HG03064 (cell line): Measurements from ENCODE around the gene PLCG1.

Experiments used
- ATAC-seq: cut with Tn5 transposase; IDR thresholded peaks from one replicate; pipeline ENCODE4 v1.9.1; 2021; ENCODE audit warnings: low read depth; ENCODE audit not compliant: unreplicated experiment

The PLCG1 gene

DNA sequence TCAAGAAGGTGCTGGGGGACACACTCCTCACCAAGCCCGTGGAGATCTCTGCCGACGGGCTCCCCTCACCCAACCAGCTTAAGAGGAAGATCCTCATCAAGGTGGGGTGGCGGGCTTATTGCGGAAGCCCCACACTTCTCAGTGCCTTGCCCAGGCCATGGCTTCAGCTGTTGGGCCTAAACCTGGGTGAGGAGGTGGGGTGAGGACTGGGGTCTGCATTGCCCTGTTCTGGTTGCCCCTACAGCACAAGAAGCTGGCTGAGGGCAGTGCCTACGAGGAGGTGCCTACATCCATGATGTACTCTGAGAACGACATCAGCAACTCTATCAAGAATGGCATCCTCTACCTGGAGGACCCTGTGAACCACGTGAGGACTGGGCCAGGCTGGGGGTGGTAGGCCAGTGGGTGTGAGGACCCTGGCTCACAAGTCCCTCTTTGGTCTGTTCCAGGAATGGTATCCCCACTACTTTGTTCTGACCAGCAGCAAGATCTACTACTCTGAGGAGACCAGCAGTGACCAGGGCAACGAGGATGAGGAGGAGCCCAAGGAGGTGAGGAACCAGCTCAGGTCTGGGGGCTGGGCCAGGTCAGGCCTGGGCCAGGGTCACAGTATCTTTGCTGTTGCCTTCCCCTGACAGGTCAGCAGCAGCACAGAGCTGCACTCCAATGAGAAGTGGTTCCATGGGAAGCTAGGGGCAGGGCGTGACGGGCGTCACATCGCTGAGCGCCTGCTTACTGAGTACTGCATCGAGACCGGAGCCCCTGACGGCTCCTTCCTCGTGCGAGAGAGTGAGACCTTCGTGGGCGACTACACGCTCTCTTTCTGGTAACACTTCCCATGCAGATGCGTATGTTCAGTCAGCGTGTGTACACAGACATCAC, 27.9 kb downstream of the PLCG1 start:
- ATAC-seq = no peak

DNA sequence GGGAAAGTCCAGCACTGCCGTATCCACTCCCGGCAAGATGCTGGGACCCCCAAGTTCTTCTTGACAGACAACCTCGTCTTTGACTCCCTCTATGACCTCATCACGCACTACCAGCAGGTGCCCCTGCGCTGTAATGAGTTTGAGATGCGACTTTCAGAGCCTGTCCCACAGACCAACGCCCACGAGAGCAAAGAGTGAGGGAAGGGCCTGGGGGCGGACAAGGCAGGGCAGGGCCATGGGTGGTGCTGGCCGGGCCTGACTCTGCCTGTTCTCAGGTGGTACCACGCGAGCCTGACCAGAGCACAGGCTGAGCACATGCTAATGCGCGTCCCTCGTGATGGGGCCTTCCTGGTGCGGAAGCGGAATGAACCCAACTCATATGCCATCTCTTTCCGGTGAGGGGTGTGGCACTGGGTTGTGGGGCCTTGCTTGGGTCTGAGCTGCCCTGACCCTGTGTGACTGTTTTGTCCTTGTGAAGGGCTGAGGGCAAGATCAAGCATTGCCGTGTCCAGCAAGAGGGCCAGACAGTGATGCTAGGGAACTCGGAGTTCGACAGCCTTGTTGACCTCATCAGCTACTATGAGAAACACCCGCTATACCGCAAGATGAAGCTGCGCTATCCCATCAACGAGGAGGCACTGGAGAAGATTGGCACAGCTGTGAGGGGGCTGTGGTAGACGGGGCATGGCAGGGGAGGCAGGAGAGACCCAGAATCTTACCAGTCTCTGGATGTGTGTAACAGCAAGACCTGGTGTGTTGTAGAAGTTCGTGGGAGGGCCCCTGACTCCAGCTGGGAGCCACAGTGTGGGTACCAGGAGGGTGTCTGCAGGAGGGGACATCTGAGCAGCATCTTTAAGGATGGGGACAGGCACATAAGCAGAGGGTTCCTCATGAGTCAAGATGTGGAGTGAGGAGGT, 29.1 kb downstream of the PLCG1 start:
- ATAC-seq = no peak

DNA sequence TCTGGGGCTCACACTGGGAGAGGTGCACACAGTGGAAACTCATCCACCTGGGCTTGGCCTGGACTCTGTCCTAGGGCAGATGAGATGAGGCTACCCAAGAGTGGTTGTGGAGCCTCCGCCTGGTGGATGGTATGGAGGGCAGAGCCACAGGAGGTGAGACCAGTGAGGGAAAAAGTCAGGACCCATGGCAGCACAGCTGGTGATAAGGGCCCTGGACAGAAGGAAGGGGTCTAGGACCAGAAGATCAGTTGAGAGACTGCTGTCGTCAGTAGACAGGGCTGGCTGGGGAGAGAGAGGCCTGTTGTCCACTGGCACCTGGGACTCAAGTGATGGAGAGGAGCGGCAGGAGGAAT, 29.8 kb downstream of the PLCG1 start:
- ATAC-seq = no peak

DNA sequence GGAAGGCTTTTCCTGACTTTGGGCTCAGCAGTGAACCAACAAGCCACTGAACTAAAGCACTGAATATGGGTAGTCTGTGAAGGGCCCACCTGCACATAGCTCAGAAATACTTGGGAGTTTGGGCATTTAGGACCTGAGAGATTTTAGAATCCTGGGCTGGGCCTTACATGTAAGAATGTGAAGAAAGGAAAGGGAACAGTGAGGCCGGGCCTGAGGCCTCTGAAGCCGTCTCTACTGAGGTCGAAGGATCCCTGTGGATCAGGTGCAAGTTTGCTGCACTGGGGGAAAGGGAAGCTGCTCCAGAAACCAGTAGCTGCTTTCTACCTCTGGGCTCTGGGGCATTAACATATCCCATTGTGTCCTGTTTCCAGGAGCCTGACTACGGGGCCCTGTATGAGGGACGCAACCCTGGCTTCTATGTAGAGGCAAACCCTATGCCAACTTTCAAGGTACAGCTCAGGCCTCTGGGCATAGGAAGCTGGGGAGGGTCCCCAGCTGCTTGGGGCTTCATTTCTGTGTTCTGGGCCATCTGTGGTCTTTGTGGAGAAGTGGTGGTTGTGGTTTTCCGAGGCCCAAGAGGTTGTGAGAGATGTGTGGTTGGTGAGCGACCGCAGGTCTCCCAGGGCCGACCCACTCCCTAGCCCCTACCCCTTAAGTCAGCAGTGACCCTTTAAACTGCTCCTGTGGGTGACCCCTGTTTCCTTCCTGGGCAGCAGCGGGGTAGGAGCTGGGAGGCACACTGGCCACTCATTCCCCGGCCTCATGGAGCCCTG, 30.3 kb downstream of the PLCG1 start:
- no peak for ATAC-seq

DNA sequence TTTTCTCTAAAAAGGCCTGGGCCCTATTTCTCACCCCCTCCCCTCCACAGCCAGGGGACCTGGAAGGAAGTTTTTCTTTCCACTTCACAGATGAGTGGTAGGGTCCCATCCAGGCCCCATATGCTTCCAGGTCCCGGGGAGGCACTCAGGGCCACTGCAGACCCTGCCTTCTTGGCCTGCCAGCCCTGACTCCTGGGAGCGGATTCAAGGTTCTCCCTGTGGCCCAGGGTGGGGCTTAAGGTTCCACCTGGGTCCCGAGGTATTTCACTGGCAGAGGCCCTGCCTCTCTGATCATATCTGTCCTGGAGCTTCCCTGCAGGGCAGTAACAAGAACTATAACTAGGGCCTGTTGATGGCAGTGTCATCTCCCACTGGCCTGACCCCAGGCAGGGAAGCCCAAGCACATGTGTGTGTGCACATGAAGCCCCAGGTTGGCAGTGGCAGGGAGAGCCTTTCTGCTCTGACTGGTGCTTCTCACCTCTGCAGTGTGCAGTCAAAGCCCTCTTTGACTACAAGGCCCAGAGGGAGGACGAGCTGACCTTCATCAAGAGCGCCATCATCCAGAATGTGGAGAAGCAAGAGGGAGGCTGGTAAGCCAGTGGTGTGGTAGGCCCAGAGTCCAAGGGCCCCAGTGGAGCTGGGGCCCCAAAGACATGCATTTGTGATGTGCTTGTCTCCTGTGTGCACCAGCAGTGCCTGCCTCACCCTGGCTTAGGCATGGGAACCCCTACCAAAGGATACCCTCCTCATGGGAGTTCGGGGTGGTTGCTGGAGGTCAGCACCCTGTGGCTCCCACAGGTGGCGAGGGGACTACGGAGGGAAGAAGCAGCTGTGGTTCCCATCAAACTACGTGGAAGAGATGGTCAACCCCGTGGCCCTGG, 31.2 kb downstream of the PLCG1 start:
- ATAC-seq = no peak

DNA sequence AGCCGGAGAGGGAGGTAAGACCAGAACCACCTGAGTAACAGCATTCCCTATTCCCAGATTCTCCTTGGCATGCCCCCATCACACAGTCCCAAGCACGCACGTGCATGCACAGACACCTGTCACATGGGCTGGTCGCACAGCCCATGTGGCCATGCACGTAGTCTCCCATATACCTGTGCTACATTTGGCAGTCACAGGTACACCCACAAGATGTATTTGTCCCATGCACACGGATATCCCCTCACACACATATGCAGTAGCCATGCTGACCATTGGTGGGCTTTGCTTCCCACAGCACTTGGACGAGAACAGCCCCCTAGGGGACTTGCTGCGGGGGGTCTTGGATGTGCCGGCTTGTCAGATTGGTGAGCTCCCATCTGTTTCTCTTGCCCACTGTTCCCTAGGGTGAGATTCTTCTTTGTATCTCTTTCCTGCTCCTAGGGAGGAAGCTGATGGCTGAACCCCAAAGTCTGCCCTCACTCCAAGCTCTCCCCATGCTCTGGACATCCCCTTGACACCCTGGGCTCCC, 31.9 kb downstream of the PLCG1 start:
- ATAC-seq = no peak

DNA sequence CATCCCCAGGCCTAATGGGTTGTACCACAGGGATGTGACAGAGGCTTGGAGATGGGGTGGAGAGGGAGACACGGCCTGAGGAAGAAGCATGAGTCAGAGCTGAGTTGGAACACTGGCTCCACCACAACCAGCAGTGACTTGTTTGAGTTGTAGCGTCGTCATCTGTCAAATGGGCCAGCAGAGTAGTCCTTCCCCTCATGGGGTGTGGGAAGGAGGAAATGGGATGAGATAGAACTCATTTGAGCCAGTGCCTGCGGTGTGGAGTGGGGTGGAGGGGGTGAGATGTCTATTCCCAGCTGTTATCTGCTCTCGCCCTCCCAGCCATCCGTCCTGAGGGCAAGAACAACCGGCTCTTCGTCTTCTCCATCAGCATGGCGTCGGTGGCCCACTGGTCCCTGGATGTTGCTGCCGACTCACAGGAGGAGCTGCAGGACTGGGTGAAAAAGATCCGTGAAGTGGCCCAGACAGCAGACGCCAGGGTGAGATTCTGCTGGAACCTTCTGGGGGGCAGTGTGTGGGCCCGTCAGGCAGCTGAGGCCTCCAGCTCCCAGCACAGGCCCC, 32.5 kb downstream of the PLCG1 start:
- no peak for ATAC-seq

DNA sequence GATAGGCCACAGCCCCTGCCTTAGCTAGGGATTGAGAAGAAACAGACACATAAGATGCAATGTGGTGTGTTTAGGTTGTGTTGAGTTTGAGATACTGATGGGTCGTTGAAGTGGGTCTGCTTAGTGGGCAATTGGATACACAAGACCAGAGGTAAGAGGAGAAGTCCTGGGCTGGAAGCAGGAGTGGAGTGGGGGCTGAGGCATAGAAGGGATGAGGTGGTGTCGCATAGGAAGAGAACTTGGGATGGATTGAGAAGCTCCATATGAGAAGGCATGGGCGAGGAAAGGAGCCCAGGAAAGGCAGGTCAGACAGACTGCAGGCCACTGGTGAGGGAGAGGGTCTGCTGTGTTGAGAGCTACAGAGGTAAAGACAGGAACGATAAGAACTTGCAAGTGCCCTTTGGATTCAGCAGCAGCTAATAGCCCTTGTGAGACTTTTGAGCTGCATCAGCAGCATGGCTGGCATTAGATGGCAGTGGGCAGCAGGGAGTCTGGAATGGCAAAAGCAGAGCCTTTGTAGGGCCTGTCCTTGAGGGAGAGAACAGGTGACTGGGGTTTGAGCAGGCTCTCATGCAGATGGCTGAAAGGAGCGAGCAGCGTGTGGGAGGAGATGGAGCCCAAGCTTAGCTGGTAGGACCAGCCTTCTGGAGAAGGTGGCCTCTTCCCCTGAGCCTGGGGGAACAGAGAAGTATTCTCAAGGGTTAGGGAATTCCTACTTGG, 33.2 kb downstream of the PLCG1 start:
- no peak for ATAC-seq

DNA sequence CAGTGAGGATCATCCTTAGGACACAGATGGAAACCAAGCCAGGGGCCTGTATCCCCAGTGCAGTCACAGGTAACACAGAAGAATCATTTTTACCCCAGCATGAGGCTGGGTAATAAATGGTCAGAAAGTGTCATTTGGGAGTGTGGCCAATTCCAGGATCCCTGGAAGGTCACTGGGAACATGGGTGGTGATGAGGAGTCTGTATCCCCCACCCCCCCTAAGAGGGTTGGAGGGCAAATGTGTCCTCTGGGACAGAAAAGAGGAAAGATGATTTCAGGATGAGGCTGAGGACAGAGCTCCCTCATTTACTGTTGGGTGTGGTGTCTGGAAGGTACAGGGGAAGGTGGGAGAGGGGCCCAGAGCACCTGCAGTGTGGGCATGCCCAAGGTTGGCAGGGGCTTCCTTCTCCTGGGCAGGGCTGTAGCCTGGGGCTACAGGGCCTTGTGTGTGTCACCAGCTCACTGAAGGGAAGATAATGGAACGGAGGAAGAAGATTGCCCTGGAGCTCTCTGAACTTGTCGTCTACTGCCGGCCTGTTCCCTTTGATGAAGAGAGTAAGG, 34.5 kb downstream of the PLCG1 start:
- no peak for ATAC-seq

DNA sequence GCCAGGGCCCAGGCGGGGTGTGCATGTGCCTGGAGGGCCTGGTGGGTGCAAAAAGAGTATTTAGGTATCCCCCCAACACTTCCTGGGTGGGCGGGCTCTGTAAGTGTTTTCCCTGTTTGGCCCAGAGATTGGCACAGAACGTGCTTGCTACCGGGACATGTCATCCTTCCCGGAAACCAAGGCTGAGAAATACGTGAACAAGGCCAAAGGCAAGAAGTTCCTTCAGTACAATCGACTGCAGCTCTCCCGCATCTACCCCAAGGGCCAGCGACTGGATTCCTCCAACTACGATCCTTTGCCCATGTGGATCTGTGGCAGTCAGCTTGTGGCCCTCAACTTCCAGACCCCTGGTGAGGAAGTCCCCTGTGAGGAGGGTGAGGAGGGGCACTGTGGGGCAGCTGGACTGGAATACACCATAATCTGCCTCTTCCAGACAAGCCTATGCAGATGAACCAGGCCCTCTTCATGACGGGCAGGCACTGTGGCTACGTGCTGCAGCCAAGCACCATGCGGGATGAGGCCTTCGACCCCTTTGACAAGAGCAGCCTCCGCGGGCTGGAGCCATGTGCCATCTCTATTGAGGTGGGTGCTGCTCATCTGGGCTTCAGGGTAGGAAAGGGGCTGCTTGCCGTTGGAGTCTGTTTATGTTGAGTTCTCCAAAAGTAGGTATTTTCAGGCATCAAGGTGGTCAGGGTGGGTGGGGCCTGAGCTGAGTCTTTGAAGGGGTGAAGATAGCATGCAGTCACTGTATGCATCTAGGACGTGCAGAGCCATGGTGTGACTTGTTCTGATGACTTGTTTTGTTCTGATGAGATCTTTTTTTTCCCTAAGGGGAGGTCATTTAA, 35.2 kb downstream of the PLCG1 start:
- ATAC-seq = no peak

DNA sequence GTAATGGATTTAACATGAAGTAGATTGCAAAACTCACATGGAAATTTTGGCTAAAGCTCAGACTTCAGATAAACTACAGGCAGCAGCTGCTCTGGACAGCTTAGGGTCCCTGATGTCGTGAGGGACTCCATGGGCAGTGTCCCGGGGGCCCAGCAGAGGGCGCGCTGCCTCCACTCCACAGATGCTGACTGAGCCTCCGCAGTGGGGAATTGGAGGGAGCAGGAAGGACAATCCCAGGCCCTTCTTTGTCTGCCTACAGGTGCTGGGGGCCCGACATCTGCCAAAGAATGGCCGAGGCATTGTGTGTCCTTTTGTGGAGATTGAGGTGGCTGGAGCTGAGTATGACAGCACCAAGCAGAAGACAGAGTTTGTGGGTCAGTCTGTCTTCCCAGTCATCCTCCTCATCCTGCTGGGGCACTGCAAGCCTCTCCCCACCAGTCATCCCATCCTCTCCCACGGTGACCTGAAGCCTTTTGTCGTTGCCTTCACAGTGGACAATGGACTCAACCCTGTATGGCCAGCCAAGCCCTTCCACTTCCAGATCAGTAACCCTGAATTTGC, 35.9 kb downstream of the PLCG1 start:
- no peak for ATAC-seq

DNA sequence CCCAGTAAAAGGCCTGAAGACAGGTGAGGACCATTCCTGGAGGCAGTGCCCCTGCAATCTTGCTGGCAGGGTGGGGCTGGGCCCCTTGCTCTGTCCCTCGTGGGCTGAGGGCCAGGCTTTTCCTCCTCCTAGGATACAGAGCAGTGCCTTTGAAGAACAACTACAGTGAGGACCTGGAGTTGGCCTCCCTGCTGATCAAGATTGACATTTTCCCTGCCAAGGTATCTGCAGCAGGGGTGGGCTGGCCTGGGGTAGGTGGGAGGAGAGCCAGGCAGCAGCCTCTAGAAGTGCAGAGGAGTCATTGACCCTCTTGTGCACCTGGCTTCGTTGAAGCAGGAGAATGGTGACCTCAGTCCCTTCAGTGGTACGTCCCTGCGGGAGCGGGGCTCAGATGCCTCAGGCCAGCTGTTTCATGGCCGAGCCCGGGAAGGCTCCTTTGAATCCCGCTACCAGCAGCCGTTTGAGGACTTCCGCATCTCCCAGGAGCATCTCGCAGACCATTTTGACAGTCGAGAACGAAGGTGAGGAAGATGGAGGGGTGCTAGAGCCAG, 36.5 kb downstream of the PLCG1 start:
- ATAC-seq = no peak

DNA sequence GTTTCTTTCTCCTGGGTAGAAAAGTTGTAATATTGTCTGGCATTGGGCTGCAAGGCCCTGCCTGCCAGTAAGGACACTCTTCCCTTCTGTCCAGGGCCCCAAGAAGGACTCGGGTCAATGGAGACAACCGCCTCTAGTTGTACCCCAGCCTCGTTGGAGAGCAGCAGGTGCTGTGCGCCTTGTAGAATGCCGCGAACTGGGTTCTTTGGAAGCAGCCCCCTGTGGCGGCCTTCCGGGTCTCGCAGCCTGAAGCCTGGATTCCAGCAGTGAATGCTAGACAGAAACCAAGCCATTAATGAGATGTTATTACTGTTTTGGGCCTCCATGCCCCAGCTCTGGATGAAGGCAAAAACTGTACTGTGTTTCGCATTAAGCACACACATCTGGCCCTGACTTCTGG, 37.0 kb downstream of the PLCG1 start:
- ATAC-seq = no peak

DNA sequence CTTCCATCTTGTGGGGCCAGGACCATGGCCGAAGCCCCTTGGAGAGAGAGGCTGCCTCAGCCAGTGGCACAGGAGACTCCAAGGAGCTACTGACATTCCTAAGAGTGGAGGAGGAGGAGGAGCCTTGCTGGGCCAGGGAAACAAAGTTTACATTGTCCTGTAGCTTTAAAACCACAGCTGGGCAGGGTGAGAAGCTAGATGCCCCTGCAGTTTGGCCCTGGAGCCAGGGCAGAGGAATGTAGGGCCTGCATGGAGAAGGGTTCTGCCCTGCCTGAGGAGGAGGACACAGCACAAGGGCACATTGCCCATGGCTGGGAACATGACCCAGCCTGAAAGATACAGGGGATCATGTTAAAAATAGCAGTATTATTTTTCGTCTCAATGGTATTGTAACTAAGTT, 37.4 kb downstream of the PLCG1 start:
- ATAC-seq = no peak

DNA sequence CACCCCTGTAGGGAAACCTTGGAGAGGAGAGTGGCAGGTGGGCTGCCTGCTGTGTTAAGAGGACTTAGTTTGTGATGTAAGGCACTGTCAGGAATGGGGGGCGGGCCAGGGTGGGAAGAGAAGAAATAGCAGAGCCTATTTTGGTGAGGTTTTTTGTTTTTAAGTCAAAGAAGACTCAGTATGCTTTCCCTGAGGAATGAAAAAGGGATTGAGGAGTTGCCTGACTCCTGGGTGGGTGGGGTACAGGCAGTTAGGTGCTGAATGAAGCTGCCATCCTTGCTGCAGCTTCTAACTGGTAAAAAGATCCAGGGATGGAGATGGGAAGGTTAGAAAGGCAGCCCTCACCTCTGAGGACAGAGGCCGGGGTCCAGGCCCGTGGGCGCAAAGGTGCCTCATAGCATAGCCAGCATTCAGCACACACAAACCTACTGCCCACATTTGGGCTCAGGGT, 37.9 kb downstream of the PLCG1 start:
- ATAC-seq = no peak

DNA sequence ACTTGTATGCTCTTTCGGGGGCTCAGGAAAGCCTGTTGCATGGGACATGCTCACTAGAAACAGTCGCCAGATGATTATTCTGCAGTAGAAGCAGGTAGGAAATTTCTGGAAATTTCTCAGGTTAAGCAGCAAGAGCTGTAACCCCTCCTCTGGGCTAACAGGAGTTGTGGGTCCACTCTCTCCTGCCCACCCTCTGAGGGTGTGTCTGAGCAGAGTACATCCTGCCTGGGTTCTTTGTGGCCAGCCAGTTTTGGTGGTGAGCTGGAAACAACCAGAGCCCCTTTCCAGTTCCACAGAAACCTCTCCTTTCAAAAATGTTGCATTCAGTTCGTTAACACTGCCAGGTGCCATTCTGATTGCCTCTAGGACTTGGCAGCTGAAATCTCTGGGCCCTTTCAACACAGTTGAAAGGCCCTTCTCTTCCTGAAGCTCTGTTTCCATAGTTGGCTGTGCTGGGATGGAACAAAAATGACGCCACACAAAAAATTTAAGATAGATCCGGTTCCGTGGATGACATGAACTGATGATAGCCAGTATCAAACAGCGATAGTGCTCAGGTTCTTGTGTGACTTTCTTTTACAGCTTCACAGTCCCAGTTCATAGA, 38.5 kb downstream of the PLCG1 start:
- ATAC-seq = no peak
